ENCODE data around the gene MRPS2.
"Not testable (repeated sequence)": the region's sequence is repeated elsewhere in the genome, so short reads cannot be mapped to it uniquely, and the experiment has no call there.

MRPS2 gene

DNA sequence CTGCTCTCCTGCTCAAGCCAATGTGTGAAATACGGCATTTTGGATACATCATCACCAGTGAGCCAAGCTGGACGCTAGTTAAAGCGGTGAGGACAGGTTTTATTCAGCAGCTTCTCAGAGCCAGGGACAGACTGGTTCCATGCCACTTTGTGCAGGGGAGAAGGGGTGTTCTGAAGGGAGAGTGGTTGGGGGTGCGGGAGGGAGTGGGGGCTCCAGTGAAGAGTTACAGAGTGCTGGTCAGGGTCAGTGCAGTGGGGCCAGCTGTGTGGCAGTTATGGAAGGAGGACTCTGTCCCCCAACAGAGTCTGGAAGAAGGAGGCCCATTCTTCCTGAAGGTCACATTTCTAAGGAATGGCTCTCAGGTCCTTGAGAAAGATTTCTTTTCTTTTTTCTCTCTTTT is 34.3 kb downstream of the MRPS2 start:
- not testable (repeated sequence) for DNase-seq

- not testable (repeated sequence) for DNase-seq
Observed at GRCh38 chr9:135535631-135536030, 35.1 kb downstream of the MRPS2 start.

GRCh38 chr9:135536216-135536615 is 35.7 kb downstream of the MRPS2 start:
- no peak for DNase-seq

DNA sequence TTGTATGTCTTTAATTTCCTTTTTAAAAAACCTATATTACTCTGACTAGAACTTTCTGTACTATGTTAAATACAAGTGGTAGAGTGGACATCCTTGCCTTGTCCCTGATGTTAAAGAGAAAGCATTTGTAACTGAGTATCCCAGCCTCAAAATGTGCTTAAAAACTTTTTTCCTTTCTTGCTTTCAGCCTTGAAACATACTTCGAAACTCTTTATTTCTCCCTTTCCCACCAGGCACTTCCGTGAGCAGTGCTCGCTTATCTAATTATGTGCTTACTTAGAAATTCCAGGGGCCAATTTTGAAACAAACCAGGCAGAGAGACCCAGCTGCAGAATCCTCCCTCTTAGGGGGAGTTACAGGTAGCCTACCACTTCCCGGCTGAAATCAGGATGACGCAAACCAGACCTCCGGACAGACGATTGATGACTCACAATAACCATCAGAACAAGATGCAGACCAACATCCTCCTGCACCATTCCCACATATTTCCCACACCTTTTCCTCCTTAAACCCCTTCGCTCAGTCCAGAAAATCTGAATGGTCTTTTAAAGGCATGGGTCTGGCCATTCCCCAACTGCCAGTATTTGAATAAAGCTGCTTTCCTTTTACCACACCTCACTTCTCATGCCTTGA is 42.9 kb downstream of the MRPS2 start:
- DNase-seq, result not testable (repeated sequence)

DNA sequence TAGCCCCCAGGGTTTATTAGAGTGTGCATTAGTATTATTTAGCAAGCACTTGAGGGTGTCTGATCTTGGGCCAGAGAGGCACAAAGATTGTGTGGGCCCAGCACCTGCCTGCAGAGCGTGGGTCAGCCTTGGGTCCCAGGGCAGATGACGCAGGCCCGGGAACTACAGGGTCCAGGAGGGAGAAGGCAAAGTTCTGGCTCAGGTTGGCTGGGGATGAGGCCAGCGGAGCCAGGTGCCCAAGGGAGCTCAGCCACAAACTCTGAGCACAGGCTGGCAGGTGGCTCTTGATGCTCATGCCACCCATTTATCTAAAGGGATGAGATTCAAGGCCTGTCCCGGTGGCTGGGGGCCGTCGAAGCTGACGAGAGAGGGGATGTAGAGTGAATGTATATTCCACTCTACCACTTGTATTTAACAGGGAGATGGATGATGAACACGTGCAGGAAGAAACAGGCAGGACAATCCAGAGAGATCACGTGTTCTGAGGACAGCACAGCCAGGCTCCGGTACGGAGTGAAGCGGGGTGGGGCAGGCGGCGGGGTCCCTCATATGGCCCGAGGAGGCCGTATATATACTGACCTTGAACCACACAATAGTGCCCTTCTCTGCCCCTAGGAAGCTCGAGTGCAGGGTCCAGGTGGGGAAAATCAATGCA is 44.6 kb downstream of the MRPS2 start:
- no peak for DNase-seq

- DNase-seq, result not testable (repeated sequence)
Observed at GRCh38 chr9:135545646-135546176, 45.2 kb downstream of the MRPS2 start, which contains the start of gene OBP2A. TSS of gene OBP2A (plus strand) at chr9:135546126. CDS start at chr9:135546181, 55 bp downstream.

DNA sequence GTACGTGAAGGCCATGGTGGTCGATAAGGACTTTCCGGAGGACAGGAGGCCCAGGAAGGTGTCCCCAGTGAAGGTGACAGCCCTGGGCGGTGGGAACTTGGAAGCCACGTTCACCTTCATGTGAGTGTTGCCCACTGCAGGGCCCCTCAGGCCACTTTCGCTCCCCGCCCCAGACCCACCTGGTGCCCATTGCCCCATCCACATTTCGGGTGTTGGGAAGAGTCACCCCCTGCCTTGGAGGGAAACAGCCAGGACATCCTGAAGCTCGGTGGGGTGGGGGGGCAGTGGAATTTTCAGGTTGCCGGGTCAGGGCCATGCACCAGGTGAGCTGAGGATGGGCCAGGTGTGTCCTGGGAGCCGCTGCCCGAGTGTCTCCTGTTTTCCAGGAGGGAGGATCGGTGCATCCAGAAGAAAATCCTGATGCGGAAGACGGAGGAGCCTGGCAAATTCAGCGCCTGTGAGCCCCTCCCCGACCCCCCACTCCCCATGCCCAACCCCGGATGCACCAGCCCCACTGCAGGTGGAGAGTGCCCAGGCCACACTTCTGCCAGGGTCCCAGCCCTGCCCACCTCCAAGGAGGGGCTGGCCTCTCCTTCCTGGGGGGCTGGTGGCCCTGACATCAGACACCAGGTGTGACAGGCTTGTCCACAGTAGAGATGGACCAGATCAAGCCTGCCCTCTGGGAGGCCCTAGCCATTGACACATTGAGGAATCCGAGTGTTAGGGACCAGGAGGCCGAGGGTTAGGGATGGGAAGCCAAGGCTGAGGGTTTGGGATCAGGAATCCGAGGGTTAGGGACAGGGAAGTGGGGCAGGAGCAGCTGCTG is 46.5 kb downstream of the MRPS2 start:
- DNase-seq, result not testable (repeated sequence)

GRCh38 chr9:135547756-135548736 is 47.6 kb downstream of the MRPS2 start:
- no peak for DNase-seq

DNA sequence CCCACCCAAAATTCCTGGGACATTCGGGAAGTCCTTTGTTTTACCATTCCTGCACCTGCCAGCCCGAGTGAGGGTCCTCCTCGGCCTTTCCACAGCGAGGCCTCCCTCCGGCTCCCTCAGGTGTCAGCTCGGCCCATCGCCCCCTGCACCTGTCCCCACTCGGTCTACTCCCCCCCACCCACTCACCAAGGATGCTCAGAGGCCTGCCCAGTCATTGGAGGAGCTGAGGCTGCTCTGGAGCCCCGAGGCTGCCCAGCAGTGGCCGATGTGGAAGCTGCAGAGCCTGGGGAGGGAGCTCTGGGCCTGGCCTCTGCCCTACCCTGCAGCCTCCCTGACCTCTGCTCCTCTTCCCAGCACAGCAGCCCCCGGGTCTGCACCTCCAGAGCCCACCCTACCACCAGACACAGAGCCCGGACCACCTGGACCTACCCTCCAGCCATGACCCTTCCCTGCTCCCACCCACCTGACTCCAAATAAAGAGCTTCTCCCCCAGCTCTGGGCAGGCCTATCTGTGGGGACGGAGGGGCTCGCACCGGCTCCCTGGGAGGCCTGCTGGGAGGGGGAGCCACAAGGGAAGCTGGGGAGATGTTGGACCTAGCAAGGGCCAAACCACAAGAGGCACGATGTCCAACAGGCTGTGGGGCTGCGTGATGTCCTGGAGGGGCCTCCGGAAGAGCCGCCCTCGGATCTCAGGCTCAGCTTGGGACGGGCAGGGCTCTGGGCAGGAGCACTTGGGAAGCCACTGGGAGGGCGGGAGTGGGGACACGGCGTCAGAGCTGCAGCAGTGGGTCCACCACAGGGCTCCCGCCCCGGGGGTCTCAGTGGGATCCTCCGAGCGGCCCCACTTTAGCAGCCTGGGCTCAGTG is 49.2 kb downstream of the MRPS2 start:
- DNase-seq, result not testable (repeated sequence)

- no peak for DNase-seq
Observed at GRCh38 chr9:135550344-135550918, 49.9 kb downstream of the MRPS2 start.

GRCh38 chr9:135551031-135551430 is 50.5 kb downstream of the MRPS2 start:
- no peak for DNase-seq

DNA sequence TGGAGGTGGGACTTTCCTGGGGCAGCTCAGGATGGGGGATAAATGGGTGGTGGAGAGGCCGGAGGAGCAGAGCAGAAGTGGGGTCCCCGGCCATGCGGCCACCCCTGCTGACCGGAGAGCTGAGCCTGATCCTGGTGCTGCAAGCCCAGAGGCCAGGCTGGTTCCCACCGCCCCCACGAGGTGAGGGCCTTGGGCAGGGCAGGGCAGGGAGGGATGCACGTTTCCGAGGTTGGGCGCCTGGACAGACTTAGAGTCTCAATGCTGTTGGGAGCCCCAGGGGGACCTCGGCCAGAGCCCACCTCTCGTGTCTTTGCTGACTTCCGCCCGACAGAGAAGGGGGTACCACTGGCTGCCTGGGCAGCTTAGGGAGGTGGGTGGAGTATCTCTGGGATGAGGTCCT is 51.0 kb downstream of the MRPS2 start:
- DNase-seq, result no peak

GRCh38 chr9:135552021-135552697 is 51.7 kb downstream of the MRPS2 start:
- no peak for DNase-seq

GRCh38 chr9:135552698-135553171 is 52.3 kb downstream of the MRPS2 start:
- DNase-seq, result no peak
